Measurements from ENCODE around the gene RBBP6. TPM values are rescaled to one million over a fixed set of nuclear protein-coding genes. Genes with fewer than 3 reads are reported as not detected.

Gene RBBP6
- total RNA-seq, 1 donor from 2014 or later, result 63.8 TPM

DNA sequence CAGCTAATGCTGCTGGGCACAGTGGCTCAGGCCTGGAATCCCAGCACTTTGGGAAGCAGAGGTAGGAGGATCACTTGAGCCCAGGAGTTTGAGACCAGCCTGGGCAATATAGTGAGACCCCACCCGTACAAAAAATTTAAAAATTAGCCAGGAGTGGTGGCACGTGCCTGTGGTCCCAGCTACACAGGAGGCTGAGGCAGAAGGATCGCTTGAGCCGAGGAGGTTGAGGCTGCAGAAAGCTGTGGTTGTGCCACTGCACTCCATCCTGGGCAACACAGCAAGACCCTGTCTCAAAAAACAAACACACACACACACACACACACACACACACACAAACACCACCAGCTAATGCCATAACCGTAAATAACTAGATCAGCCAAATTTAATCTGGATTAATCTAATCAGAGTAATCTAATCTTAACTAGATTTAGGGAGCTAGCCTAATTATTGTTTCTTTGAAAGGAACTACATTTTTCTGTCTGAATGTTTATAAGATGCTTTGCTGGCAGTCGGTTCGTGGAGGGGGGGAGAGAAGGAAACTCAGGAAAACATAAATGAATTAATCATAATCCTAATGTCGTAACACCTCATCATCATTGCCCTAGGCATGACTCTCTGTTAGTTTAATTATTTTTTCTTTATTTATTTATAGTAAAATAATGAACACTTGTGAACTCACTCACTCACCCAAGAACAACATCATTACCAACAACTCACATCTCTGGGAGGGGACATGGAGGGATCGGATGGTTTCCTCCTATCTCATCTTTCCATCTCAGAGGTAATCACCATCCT lies 12.5 kb upstream of the RBBP6 start:
- no peaks in the 10 kb centered on the region for H3K9me3 Mint-ChIP-seq
- no peaks in the 10 kb centered on the region for H3K27me3 Mint-ChIP-seq (ENCODE audit: low read depth)
- H3K36me3 Mint-ChIP-seq (ENCODE audit: low read depth), result no peaks in the 10 kb centered on the region
- no peak overlapping the region for H3K4me3 Mint-ChIP-seq (ENCODE audit: low read depth)
- no peak overlapping the region for H3K27ac Mint-ChIP-seq
- H3K4me1 Mint-ChIP-seq (ENCODE audit: low read depth), result no peaks in the 10 kb centered on the region
- intact Hi-C loops (cut with micrococcal nuclease), result no loop called here
- no peak for DNase-seq (ENCODE audit: low spot score)

DNA sequence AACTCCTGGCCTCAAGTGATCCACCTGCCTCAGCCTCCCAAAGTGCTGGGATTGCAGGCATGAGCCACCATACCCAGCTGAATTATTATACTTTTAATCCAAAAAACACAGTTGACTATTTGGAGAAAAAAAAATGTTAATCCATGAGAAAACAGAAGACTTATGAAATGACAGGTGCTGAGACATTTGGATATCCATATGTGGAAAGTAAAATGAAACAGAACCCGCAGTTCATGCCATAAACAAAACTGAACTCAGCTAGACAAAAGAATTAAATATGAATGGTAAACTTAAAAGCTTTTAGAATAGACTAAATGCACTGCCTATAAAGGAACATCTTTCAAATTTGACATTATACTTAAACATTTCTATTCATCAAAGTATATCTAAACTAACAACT lies 8.2 kb upstream of the RBBP6 start:
- Mint-ChIP-seq H3K27ac (no peak overlapping the region), H3K36me3 (ENCODE audit: low read depth) (no peaks in the 10 kb centered on the region), H3K4me1 (ENCODE audit: low read depth) (no peaks in the 10 kb centered on the region), H3K27me3 (ENCODE audit: low read depth) (peaks cover 9% of the 10 kb centered on the region), H3K9me3 (no peaks in the 10 kb centered on the region), H3K4me3 (ENCODE audit: low read depth) (no peak overlapping the region)
- intact Hi-C loops (cut with micrococcal nuclease), result no loop called here
- DNase-seq (ENCODE audit: low spot score), result no peak

DNA sequence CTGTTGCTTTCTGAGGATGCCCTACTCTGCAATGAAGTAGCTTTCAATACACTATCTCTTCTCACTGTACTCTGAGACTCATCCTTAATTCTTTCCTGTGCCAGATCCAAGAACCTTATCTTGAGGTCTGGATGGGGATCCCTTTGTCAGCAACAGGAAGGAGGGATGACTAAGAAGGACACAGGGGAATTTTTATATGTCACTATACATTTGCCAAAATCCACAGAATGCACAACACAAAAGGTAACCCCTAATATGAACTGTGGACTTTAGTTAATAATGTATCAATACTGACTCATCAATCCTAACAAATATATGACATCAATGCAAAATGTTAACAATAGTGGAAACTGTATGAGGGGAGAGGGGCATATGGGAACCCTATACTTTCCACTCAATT lies 4.7 kb upstream of the RBBP6 start:
- intact Hi-C loops (cut with micrococcal nuclease), result loop anchor here (5.0 kb wide), 1 partner anchor 723 kb away; the partner anchor contains the start of gene ZKSCAN2
- no peak overlapping the region for H3K27ac Mint-ChIP-seq
- H3K4me3 Mint-ChIP-seq (ENCODE audit: low read depth), result no peak overlapping the region
- H3K4me1 Mint-ChIP-seq (ENCODE audit: low read depth), result peaks cover 3% of the 10 kb centered on the region
- DNase-seq (ENCODE audit: low spot score), result no peak
- H3K9me3 Mint-ChIP-seq, result no peaks in the 10 kb centered on the region
- H3K36me3 Mint-ChIP-seq (ENCODE audit: low read depth), result peaks cover 3% of the 10 kb centered on the region
- H3K27me3 Mint-ChIP-seq (ENCODE audit: low read depth), result peaks cover 9% of the 10 kb centered on the region

DNA sequence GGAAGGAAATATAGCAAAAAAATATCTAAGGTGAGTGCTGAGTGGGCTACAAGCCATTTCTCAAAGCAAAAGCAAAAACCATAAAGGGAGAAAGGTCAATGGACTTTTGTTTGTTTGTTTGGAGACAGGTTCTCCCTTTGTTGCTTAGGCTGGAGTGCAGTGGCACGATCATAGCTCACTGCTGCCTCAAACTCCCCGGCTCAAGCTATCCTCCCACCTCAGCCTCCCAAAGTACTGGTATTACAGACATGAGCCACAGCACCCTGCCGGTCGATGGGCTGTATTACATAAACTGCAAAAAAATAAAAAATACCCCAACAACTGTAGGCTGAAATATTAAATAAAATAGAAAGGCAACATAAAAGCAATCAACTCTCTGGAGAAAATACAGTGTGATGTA lies 3.5 kb upstream of the RBBP6 start:
- Mint-ChIP-seq H3K4me3 (ENCODE audit: low read depth) (no peak overlapping the region), H3K27ac (no peak overlapping the region), H3K27me3 (ENCODE audit: low read depth) (peaks cover 9% of the 10 kb centered on the region), H3K36me3 (ENCODE audit: low read depth) (peaks cover 10% of the 10 kb centered on the region), H3K4me1 (ENCODE audit: low read depth) (peaks cover 3% of the 10 kb centered on the region), H3K9me3 (no peaks in the 10 kb centered on the region)
- intact Hi-C loops (cut with micrococcal nuclease), result loop anchor here (5.0 kb wide), 1 partner anchor 721 kb away; the partner anchor contains the start of gene ZKSCAN2
- no peak for DNase-seq (ENCODE audit: low spot score)

DNA sequence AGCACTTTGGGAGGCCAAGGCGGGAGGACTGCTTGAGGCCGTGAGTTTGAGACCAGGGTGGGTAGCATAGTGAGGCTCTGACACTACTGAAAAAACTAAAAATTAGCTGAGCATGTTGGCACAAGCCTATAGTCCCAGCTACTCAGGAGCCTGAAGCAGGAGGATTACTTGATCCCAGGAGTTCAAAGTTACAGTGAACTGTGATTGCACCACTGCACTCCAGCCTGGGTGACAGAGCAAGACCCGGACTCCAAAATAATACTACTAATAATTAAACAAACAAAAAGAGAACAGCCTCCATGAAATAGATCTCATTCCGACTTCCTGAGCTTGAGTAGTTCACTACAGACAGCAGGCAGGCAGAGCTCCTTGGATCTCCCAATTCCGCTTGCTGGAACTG lies 2.7 kb upstream of the RBBP6 start:
- no peak overlapping the region for H3K4me3 Mint-ChIP-seq (ENCODE audit: low read depth)
- peaks cover 9% of the 10 kb centered on the region for H3K27me3 Mint-ChIP-seq (ENCODE audit: low read depth)
- peaks cover 4% of the 10 kb centered on the region for H3K4me1 Mint-ChIP-seq (ENCODE audit: low read depth)
- H3K36me3 Mint-ChIP-seq (ENCODE audit: low read depth), result peaks cover 18% of the 10 kb centered on the region
- H3K27ac Mint-ChIP-seq, result no peak overlapping the region
- H3K9me3 Mint-ChIP-seq, result no peaks in the 10 kb centered on the region
- intact Hi-C loops (cut with micrococcal nuclease), result loop anchor here (5.0 kb wide), 1 partner anchor 721 kb away; the partner anchor contains the start of gene ZKSCAN2
- DNase-seq (ENCODE audit: low spot score), result no peak

DNA sequence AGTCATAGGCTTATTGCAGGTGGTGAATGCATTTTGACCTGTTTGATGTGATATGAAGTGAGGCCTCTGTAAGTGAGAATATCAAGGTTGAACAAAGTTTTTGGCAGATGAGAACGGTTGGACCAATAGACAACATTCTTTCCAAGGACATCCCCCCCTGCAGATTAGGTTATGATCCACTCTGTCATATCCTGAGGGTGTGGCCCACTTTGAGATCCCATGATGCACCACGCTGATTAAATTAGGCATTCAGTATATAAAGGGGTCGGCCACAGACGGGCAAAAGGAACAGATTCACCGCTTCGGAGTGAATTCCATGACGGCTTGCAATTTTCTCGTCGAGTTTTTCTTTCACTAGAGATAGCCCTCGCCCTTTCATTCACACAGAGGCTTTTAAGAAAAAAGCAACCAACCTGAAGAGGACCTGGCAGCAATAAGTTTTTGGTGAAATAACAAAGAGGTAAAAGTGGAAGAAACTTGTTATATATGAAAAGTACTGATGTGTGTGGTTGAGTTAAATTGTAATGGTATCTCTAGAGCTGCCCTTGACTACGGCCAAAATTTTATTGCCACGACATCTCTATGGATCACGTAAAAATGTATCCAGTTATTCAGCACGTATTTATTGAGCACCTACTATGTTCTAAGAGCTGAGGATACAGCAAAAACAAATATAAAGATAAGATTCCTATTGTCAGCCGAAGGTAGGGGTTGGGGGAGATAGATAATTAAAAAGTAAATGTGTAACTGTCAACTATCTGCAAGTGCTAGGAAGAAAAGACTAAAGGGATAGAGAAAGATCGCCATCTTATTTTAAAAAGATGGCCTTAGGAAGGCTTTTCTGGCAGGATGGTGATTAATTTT lies 1.7 kb upstream of the RBBP6 start:
- intact Hi-C loops (cut with micrococcal nuclease), result loop anchor here (2.0 to 5.0 kb wide), 2 partner anchors 193 to 720 kb away; partner anchors contain the start of gene ZKSCAN2
- H3K27ac Mint-ChIP-seq, result peak overlapping the region; percentile 21
- no peaks in the 10 kb centered on the region for H3K9me3 Mint-ChIP-seq
- peaks cover 12% of the 10 kb centered on the region for H3K4me1 Mint-ChIP-seq (ENCODE audit: low read depth)
- H3K4me3 Mint-ChIP-seq (ENCODE audit: low read depth), result peak overlapping the region; percentile 28
- peaks cover 2% of the 10 kb centered on the region for H3K27me3 Mint-ChIP-seq (ENCODE audit: low read depth)
- peaks cover 29% of the 10 kb centered on the region for H3K36me3 Mint-ChIP-seq (ENCODE audit: low read depth)
- no peak for DNase-seq (ENCODE audit: low spot score)

DNA sequence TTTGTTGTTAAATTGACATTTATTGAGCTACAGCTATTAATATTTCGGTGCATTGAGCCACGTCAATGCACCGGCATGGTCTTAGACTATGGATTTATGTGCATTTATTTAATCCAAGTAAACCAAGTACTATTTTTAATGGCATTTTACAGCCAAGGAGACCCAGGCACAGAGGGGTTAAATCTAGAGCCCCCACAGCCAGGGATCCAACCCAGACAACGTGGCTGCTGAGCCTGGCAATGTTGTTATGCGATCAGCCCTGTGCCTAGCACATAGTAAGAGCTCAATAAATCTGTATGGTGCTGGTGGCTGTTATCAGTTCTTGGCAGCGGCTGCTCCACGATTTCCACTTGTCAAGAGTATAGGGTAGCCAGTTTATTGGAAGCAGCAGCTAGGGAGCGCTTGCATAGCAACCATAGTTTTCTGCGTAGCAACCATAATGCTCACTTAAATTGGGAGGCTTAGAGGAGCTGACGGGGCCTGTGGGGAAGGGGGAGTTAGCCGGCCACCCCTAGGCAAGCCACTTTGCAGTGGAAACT lies 541 bp upstream of the RBBP6 start:
- H3K27me3 Mint-ChIP-seq (ENCODE audit: low read depth), result no peaks in the 10 kb centered on the region
- peaks cover 19% of the 10 kb centered on the region for H3K4me1 Mint-ChIP-seq (ENCODE audit: low read depth)
- peak overlapping the region; percentile 100 for H3K4me3 Mint-ChIP-seq (ENCODE audit: low read depth)
- H3K27ac Mint-ChIP-seq, result peak overlapping the region; percentile 100
- intact Hi-C loops (cut with micrococcal nuclease), result loop anchor here (2.0 to 5.0 kb wide), 2 partner anchors 192 to 718 kb away; partner anchors contain the start of gene ZKSCAN2
- no peak for DNase-seq (ENCODE audit: low spot score)
- peaks cover 38% of the 10 kb centered on the region for H3K36me3 Mint-ChIP-seq (ENCODE audit: low read depth)
- H3K9me3 Mint-ChIP-seq, result no peaks in the 10 kb centered on the region

DNA sequence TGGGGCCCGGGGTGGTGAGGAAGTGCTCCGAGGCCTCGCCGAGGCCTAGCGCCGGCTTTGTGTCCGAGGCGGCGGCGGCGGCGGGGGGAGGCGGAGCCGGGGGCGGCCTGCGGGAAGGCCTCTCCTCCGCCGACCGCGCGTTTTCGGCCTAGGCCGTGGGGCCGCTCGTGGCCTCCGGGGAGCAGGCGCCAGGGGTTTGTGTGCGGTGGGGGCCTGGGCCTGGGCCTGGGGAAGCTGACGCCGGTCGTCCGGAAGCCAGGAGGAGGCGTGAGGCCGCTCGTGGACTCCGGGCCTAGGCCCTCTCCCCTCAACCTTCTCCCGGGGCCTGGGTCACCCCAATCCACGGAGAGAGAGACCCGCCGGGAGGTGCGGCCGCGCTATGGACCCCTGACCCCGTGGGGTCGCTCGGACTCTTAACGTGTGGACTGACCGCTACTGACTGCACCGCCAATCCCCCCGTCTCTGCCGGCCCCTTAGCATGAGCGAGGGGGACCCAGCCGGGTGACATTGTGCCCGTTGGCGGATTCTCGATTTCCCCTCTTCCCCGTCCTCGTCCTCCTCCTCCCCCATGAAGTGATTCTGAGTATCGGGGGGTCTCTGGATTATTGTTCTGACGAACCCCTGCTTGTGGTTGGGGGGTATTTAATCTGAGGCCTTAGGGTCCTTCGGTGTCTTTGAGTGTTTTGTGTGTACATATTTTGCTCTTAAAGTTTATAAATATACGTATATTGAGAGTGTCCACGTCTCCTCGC lies 660 bp downstream of the RBBP6 start:
- Mint-ChIP-seq H3K27me3 (ENCODE audit: low read depth) (no peaks in the 10 kb centered on the region), H3K4me3 (ENCODE audit: low read depth) (peak overlapping the region; percentile 100), H3K27ac (peak overlapping the region; percentile 96), H3K9me3 (no peaks in the 10 kb centered on the region), H3K36me3 (ENCODE audit: low read depth) (peaks cover 49% of the 10 kb centered on the region), H3K4me1 (ENCODE audit: low read depth) (peaks cover 31% of the 10 kb centered on the region)
- intact Hi-C loops (cut with micrococcal nuclease), result loop anchor here (2.0 to 5.0 kb wide), 3 partner anchors 191 to 717 kb away; partner anchors contain the start of genes PRKCB and ZKSCAN2
- DNase-seq (ENCODE audit: low spot score), result peak; percentile 57

DNA sequence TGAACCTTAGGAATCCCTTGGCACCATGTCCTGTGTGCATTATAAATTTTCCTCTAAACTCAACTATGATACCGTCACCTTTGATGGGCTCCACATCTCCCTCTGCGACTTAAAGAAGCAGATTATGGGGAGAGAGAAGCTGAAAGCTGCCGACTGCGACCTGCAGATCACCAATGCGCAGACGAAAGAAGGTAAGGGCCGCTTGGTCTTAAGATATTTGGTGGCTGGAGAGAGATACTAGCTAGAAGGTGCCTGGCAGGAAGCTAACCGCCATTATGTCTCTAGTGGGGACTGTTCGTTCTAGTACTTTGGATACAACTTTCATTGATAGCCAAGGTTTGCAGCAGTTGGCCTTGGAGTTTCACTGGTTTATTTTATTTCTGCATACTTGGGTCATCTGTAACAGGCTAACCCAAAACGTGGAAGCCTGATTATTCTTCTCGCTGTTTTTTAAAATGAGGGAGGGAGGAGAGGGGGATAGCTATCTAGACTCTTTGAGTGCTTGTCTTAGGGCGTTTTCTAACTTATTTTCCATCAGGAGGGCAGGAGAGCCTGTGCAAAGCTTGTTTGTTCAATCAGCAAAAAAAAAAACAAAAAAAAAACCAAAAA lies 1.3 kb downstream of the RBBP6 start:
- Mint-ChIP-seq H3K9me3 (no peaks in the 10 kb centered on the region), H3K27me3 (ENCODE audit: low read depth) (no peaks in the 10 kb centered on the region), H3K4me3 (ENCODE audit: low read depth) (peak overlapping the region; percentile 89), H3K27ac (peak overlapping the region; percentile 96), H3K36me3 (ENCODE audit: low read depth) (peaks cover 55% of the 10 kb centered on the region), H3K4me1 (ENCODE audit: low read depth) (peaks cover 37% of the 10 kb centered on the region)
- DNase-seq (ENCODE audit: low spot score), result peak; percentile 19
- intact Hi-C loops (cut with micrococcal nuclease), result loop anchor here (5.0 kb wide), 1 partner anchor 703 kb away; the partner anchor contains the start of gene PRKCB

DNA sequence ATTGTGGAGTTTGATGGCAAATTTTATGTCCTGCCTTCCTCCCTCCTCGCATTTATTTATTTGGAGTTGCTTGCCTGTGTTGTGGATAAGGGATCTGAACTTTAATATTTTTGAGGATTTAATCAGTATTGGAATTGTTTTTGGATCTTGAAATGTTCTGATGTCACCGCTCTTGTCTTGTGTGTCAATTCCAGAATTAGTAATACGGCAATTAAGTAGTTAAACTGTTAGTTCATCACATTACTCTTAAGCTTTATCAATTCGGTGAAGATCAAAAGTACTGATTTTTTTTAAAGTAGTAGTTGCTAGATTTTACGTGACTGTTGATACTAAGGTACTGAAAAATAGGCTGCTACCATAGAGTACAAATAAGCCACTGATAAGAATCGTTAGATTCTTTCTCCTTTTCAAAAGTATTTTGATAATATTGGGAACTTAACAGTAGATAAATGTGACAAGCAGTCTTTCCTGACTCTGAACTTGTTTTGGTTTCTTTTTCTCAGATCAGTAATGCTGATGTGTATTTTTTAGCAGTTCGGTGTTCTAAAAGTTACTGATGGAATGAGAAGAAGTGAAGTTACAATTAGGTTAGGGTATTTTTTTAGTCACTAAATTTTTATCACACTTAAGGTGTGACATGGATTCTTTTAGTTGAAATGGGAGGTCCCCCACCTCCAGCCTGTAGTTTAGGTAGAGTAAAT lies 2.0 kb downstream of the RBBP6 start:
- Mint-ChIP-seq H3K27ac (peak overlapping the region; percentile 96), H3K36me3 (ENCODE audit: low read depth) (peaks cover 61% of the 10 kb centered on the region), H3K4me3 (ENCODE audit: low read depth) (peak overlapping the region; percentile 89), H3K27me3 (ENCODE audit: low read depth) (no peaks in the 10 kb centered on the region), H3K4me1 (ENCODE audit: low read depth) (peaks cover 43% of the 10 kb centered on the region), H3K9me3 (no peaks in the 10 kb centered on the region)
- no peak for DNase-seq (ENCODE audit: low spot score)
- intact Hi-C loops (cut with micrococcal nuclease), result loop anchor here (5.0 kb wide), 1 partner anchor 704 kb away; the partner anchor contains the start of gene PRKCB

DNA sequence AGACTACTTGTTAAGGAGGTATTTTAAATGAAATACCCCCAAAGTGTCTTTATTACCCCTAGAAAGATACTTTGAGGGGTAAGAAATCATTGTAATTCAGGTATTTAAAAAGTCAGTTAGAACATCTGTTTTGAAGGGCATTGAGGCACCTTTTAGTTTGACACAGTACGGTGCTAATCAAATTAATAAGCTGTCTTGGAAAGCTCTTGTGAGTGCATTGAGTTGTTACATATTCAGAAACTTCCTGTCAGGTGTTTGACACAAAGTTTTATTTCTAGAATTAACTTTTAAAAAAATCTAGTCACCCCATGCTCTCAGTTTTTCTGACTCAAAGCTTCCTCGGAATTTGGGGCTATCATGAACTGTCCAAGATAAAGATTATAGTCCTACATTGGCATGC lies 4.6 kb downstream of the RBBP6 start:
- no peak for DNase-seq (ENCODE audit: low spot score)
- no peak overlapping the region for H3K27ac Mint-ChIP-seq
- intact Hi-C loops (cut with micrococcal nuclease), result loop anchor here (5.0 kb wide), 1 partner anchor 707 kb away; the partner anchor contains the start of gene PRKCB
- no peaks in the 10 kb centered on the region for H3K27me3 Mint-ChIP-seq (ENCODE audit: low read depth)
- peaks cover 82% of the 10 kb centered on the region for H3K36me3 Mint-ChIP-seq (ENCODE audit: low read depth)
- no peaks in the 10 kb centered on the region for H3K9me3 Mint-ChIP-seq
- H3K4me3 Mint-ChIP-seq (ENCODE audit: low read depth), result peak overlapping the region; percentile 13
- H3K4me1 Mint-ChIP-seq (ENCODE audit: low read depth), result peaks cover 48% of the 10 kb centered on the region
